Large intestine (tissue), 12 donors: ENCODE measurements around the gene ZNF345. TPM values are rescaled to one million over a fixed set of nuclear protein-coding genes. Genes with fewer than 3 reads are reported as not detected.

Experiments used
- DNase-seq, 2 donors: peaks; one replicate each; pipeline versions ENCODE4 v3.0.0 to v3.0.0-alpha.2; 2013
- H3K27ac ChIP-seq: one replicate; pipeline ENCODE4 v1.5.1; 2013; ENCODE audit warnings: low read length
- H3K27me3 ChIP-seq: 2 replicates; pipeline ENCODE4 v1.6.1; 2013; ENCODE audit warnings: low read length; ENCODE audit not compliant: control insufficient read depth, insufficient read depth
- H3K36me3 ChIP-seq: 2 replicates; pipeline ENCODE4 v1.6.1; 2013; ENCODE audit warnings: low read length; ENCODE audit not compliant: control insufficient read depth, insufficient read depth
- H3K4me1 ChIP-seq: one replicate; pipeline ENCODE4 v1.6.1; 2013; ENCODE audit warnings: low read length; ENCODE audit not compliant: control insufficient read depth, insufficient read depth
- H3K4me3 ChIP-seq: one replicate; pipeline ENCODE4 v1.5.1; 2013; ENCODE audit warnings: low read length
- H3K9me3 ChIP-seq: one replicate; pipeline ENCODE4 v1.6.1; 2013; ENCODE audit warnings: mild to moderate bottlenecking, low read depth, low read length, moderate library complexity; ENCODE audit not compliant: control insufficient read depth
- WGBS: methylation state at CpG from one replicate; pipeline ENCODE4 v1.1.5; 2013; ENCODE audit warnings: low lambda C conversion rate; ENCODE audit not compliant: insufficient coverage; 5-methylcytosine and 5-hydroxymethylcytosine counted together
- long read RNA-seq, 11 donors: transcript quantifications; one replicate each; lab custom pipeline, GENCODE V29; 2026
- polyA plus RNA-seq: library from polyadenylated mRNA; unstranded; fragments of 120-200 nt; gene quantifications from one replicate; pipeline ENCODE4 v1.2.1, GENCODE V29; 2013

Gene ZNF345
- polyA plus RNA-seq = 11.0 TPM
- long read RNA-seq, donor 1, partial matches to known transcripts = 5 of 8 reads
- long read RNA-seq, donor 1, other reads (novel, unspliced or antisense) = 0 of 8 reads
- long read RNA-seq, donor 2, partial matches to known transcripts = 0 of 2 reads
- long read RNA-seq, donor 2, other reads (novel, unspliced or antisense) = 0 of 2 reads
- long read RNA-seq, donor 3 = 0 reads
- long read RNA-seq, donor 4, partial matches to known transcripts = 0 of 2 reads
- long read RNA-seq, donor 4, other reads (novel, unspliced or antisense) = 0 of 2 reads
- long read RNA-seq, donor 5, partial matches to known transcripts = 0 of 2 reads
- long read RNA-seq, donor 5, other reads (novel, unspliced or antisense) = 0 of 2 reads
- long read RNA-seq, donor 6 = 0 reads
- long read RNA-seq, donor 7, partial matches to known transcripts = 0 of 1 reads
- long read RNA-seq, donor 7, other reads (novel, unspliced or antisense) = 0 of 1 reads
- long read RNA-seq, donor 8, transcript ZNF345-202 (3 exons, 1,971 nt) = major isoform, 6 of 7 reads
- long read RNA-seq, donor 8, partial matches to known transcripts = 0 of 7 reads
- long read RNA-seq, donor 8, other reads (novel, unspliced or antisense) = 0 of 7 reads
- long read RNA-seq, donor 9, partial matches to known transcripts = 0 of 3 reads
- long read RNA-seq, donor 9, other reads (novel, unspliced or antisense) = 0 of 3 reads
- long read RNA-seq, donor 10, partial matches to known transcripts = 0 of 2 reads
- long read RNA-seq, donor 10, other reads (novel, unspliced or antisense) = 0 of 2 reads
- long read RNA-seq, donor 11, partial matches to known transcripts = 0 of 2 reads
- long read RNA-seq, donor 11, other reads (novel, unspliced or antisense) = 0 of 2 reads

- Histone ChIP-seq H3K9me3 (peaks cover 15% of the 10 kb centered on the region), H3K36me3 (peaks cover 7% of the 10 kb centered on the region), H3K27me3 (no peaks in the 10 kb centered on the region), H3K4me1 (peaks cover 2% of the 10 kb centered on the region), H3K4me3 (peak within 1 kb of the TSS; percentile 61), H3K27ac (peak within 1 kb of the TSS; percentile 89)
- no CpG with 5 or more reads among the region's 43 CpGs for WGBS
- peak; percentile 90 to 98 for DNase-seq
Measured at GRCh38 chr19:36850559-36851442, at the start of gene ZNF345. TSS of gene ZNF345 (plus strand) at chr19:36850876. CDS start at chr19:36876831, 25,955 bp downstream.

GRCh38 chr19:36805364-36805763 lies 45.3 kb upstream of the ZNF345 start:
- no peaks in the 10 kb centered on the region for H3K27me3 ChIP-seq
- DNase-seq = no peak
- H3K27ac ChIP-seq = no peak overlapping the region
- whole genome bisulfite sequencing = no CpG with 5 or more reads among the region's 1 CpG
- H3K4me1 ChIP-seq = no peaks in the 10 kb centered on the region
- peaks cover 21% of the 10 kb centered on the region for H3K36me3 ChIP-seq
- H3K4me3 ChIP-seq = no peak overlapping the region
- peaks cover 35% of the 10 kb centered on the region for H3K9me3 ChIP-seq

- H3K4me1 ChIP-seq = no peaks in the 10 kb centered on the region
- peaks cover 29% of the 10 kb centered on the region for H3K9me3 ChIP-seq
Measured at GRCh38 chr19:36807029-36807428, 43.6 kb upstream of the ZNF345 start.

GRCh38 chr19:36819130-36819630 lies 31.5 kb upstream of the ZNF345 start:
- Histone ChIP-seq H3K36me3 (peaks cover 50% of the 10 kb centered on the region), H3K27me3 (no peaks in the 10 kb centered on the region), H3K4me3 (no peak overlapping the region), H3K4me1 (no peaks in the 10 kb centered on the region), H3K9me3 (peaks cover 69% of the 10 kb centered on the region), H3K27ac (no peak overlapping the region)
- DNase-seq = no peak
- WGBS = 97% methylated on average over 4 of the region's 7 CpGs

More at GRCh38 chr19:36807029-36807428, 43.6 kb upstream of the ZNF345 start:
- H3K27me3 ChIP-seq = no peaks in the 10 kb centered on the region
- H3K36me3 ChIP-seq = peaks cover 14% of the 10 kb centered on the region
- H3K4me3 ChIP-seq = no peak overlapping the region
- no peak for DNase-seq
- no peak overlapping the region for H3K27ac ChIP-seq

- H3K4me3 ChIP-seq = no peak overlapping the region
- peaks cover 56% of the 10 kb centered on the region for H3K36me3 ChIP-seq
- H3K27me3 ChIP-seq = no peaks in the 10 kb centered on the region
- no peaks in the 10 kb centered on the region for H3K4me1 ChIP-seq
- DNase-seq = no peak
- 100% methylated on average over 3 of the region's 5 CpGs for WGBS
- peaks cover 58% of the 10 kb centered on the region for H3K9me3 ChIP-seq
- no peak overlapping the region for H3K27ac ChIP-seq
Measured at GRCh38 chr19:36821758-36822157, 28.9 kb upstream of the ZNF345 start.

- Histone ChIP-seq H3K36me3 (peaks cover 18% of the 10 kb centered on the region), H3K9me3 (peaks cover 49% of the 10 kb centered on the region)
Measured at GRCh38 chr19:36833430-36833829, 17.2 kb upstream of the ZNF345 start.

GRCh38 chr19:36837176-36837905 lies 13.3 kb upstream of the ZNF345 start:
- Histone ChIP-seq H3K27ac (peak overlapping the region; percentile 98), H3K27me3 (no peaks in the 10 kb centered on the region), H3K4me3 (peak overlapping the region; percentile 73), H3K4me1 (peaks cover 4% of the 10 kb centered on the region), H3K36me3 (peaks cover 12% of the 10 kb centered on the region), H3K9me3 (peaks cover 36% of the 10 kb centered on the region)
- 18% methylated on average over 4 of the region's 8 CpGs for WGBS
- DNase-seq = peak; percentile 39 to 71

More at GRCh38 chr19:36833430-36833829, 17.2 kb upstream of the ZNF345 start:
- no CpG with 5 or more reads among the region's 2 CpGs for WGBS
- no peak overlapping the region for H3K27ac ChIP-seq
- no peaks in the 10 kb centered on the region for H3K27me3 ChIP-seq
- peaks cover 4% of the 10 kb centered on the region for H3K4me1 ChIP-seq
- DNase-seq = no peak
- no peak overlapping the region for H3K4me3 ChIP-seq

- Histone ChIP-seq H3K36me3 (peaks cover 11% of the 10 kb centered on the region), H3K4me3 (peak within 1 kb of the TSS; percentile 73), H3K4me1 (peaks cover 4% of the 10 kb centered on the region), H3K27ac (peak within 1 kb of the TSS; percentile 98), H3K9me3 (peaks cover 32% of the 10 kb centered on the region), H3K27me3 (no peaks in the 10 kb centered on the region)
- 0% methylated on average over 1 of the region's 56 CpGs for WGBS
- peak; percentile 92 to 98 for DNase-seq
Measured at GRCh38 chr19:36837906-36838783, 12.5 kb upstream of the ZNF345 start, which contains the start of gene ZNF790. TSS of gene ZNF790 (minus strand) at chr19:36838387. CDS start at chr19:36825619, 12,768 bp downstream.
